ENCODE results near the gene CACNA2D1.

Gene CACNA2D1

GRCh38 chr7:82397879-82398524 is 45.6 kb downstream of the CACNA2D1 start:
- no peak overlapping the region for H3K4me3 ChIP-seq (replicated peaks; ENCODE audit: low read depth, low read length)
- DNase-seq (ENCODE audit: extremely low read depth, low read depth): no peak
- TF ChIP-seq CTCF (IDR thresholded peaks at IDR 0.05; ENCODE audit: low read depth, low read length, missing control alignments): no peak

DNA sequence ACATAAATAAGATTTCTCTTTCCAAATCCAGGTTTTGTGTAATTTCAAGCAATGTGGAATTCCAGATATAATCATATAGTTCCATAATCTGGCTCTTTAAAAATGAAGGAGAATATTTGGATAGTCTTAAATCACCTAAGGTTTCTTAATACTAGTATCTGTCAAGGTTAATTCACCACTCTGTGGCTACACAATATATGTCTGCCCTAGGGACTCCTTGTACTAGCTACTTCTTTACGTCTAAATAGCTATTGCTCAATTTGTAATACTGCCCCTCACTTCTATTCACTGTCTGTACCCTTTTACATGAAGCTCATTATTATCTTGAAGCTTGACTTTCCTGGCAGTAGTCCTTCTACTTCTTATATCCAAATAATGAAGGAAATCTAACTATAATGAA is 47.2 kb downstream of the CACNA2D1 start:
- H3K4me3 ChIP-seq (replicated peaks; ENCODE audit: low read depth, low read length): no peak overlapping the region
- no peak for DNase-seq (ENCODE audit: extremely low read depth, low read depth)
- TF ChIP-seq CTCF (IDR thresholded peaks at IDR 0.05; ENCODE audit: low read depth, low read length, missing control alignments): no peak

- no peak for TF ChIP-seq CTCF (IDR thresholded peaks at IDR 0.05; ENCODE audit: low read depth, low read length, missing control alignments)
- no peak for DNase-seq (ENCODE audit: extremely low read depth, low read depth)
- no peak overlapping the region for H3K4me3 ChIP-seq (replicated peaks; ENCODE audit: low read depth, low read length)
Observed at GRCh38 chr7:82395147-82395546, 48.4 kb downstream of the CACNA2D1 start.

DNA sequence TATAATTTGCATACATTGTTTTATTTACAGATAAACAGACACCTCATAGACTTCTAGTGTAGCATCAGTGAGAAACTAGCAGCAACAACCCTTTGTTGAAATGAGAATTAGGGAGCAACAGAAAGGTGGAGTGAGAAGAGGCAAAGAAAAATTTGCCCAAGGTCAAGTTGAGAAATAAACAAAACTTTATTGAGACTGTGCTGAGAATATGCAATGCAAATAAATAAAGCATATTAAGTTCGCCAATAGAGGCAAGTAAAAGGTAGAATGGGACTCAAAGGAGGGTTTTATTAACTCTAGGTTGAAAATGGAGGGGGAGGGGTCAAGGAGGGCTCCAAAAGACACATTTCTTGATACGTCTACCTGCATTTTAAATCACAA is 49.7 kb downstream of the CACNA2D1 start:
- no peak for DNase-seq (ENCODE audit: extremely low read depth, low read depth)
- no peak for TF ChIP-seq CTCF (IDR thresholded peaks at IDR 0.05; ENCODE audit: low read depth, low read length, missing control alignments)
- H3K4me3 ChIP-seq (replicated peaks; ENCODE audit: low read depth, low read length): no peak overlapping the region

DNA sequence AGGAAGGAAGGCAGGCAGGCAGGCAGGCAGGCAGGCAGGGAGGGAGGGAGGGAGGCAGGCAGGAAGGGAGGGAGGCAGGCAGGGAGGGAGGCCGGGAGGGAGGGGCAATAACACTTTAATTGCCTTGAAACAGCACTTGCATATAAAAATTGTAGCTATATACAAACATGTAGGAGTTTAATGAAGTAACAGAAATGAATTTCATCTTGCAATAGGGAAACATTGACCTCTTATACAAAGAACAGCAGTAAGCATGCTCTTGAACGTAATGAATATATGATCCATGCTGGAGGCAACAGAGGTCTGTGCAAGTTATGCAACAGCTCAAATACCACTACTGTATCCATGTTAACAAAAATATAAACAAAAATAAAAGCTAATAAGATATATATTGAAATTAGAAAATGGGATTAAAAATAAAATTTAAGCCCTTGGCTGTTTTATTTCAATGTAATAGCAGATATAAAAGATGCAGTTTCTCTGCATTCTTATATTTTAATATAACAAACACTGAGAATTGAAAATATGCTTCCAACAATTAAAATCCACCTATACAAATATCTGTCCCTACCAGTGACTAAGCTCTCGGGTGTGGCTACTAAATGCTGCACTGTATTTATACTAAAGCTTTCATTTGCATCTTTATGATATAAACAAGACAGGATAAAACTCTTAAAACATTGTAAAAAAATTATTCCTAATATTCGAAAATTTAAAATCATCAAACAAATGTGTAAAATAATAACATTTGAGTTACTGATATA is 50.3 kb downstream of the CACNA2D1 start:
- no peak overlapping the region for H3K4me3 ChIP-seq (replicated peaks; ENCODE audit: low read depth, low read length)
- no peak for TF ChIP-seq CTCF (IDR thresholded peaks at IDR 0.05; ENCODE audit: low read depth, low read length, missing control alignments)
- no peak for DNase-seq (ENCODE audit: extremely low read depth, low read depth)

- no peak for DNase-seq (ENCODE audit: extremely low read depth, low read depth)
- TF ChIP-seq CTCF (IDR thresholded peaks at IDR 0.05; ENCODE audit: low read depth, low read length, missing control alignments): no peak
- no peak overlapping the region for H3K4me3 ChIP-seq (replicated peaks; ENCODE audit: low read depth, low read length)
Observed at GRCh38 chr7:82390936-82391335, 52.6 kb downstream of the CACNA2D1 start.
